GM12878 (cell line): ENCODE measurements around the gene HNRNPM.

Source experiments
- BCLAF1 ChIP-seq: fragments of 450-650 bp; IDR thresholded peaks from 2 replicates; pipeline ENCODE4 v1.6.1; 2017; ENCODE audit warnings: antibody characterized with exemption, mild to moderate bottlenecking, moderate library complexity
- CTCF ChIP-seq, 3 experiments: IDR thresholded peaks in 2 of 3; conservative IDR thresholded peaks in 1 of 3; 2 replicates each; pipeline ENCODE4 v1.5.1; 2011; ENCODE audit warnings: low read depth in 3 of 3, low read length in 3 of 3, mild to moderate bottlenecking in 3 of 3, control low read depth in 2 of 3, moderate library complexity in 2 of 3, inconsistent platforms in 1 of 3, mixed read lengths in 1 of 3; ENCODE audit not compliant: control insufficient read depth in 2 of 3, insufficient read depth in 1 of 3; ENCODE audit errors: extremely low read depth in 1 of 3
- EGR1 ChIP-seq, 2 experiments: IDR thresholded peaks; 1 replicate in 1 of 2; 2 replicates in 1 of 2; pipeline ENCODE4 v1.6.1; 2011 to 2012; ENCODE audit warnings: low read depth in 2 of 2, low read length in 2 of 2, borderline replicate concordance in 1 of 2, mild to moderate bottlenecking in 1 of 2, moderate library complexity in 1 of 2
- KLF5 ChIP-seq: fragments of 450-650 bp; IDR thresholded peaks from 2 replicates; pipeline ENCODE4 v1.6.1; 2014; ENCODE audit warnings: mild to moderate bottlenecking; ENCODE audit not compliant: partially characterized antibody
- MXI1 ChIP-seq: fragments of 150-350 bp; IDR thresholded peaks from 2 replicates; pipeline ENCODE4 v1.6.1; 2011; ENCODE audit warnings: low read depth, mild to moderate bottlenecking, inconsistent platforms, low read length, improper control_type of control experiment
- NBN ChIP-seq: fragments of 450-650 bp; IDR thresholded peaks from 2 replicates; pipeline ENCODE4 v1.6.1; 2016
- NR2C2 ChIP-seq: IDR thresholded peaks from 2 replicates; pipeline ENCODE4 v1.6.1; 2011; ENCODE audit warnings: borderline replicate concordance, low read depth; ENCODE audit not compliant: control insufficient read depth, insufficient read length
- POLR2A ChIP-seq: IDR thresholded peaks from 2 replicates; pipeline ENCODE4 v1.6.1; 2011; ENCODE audit warnings: low read depth, mild to moderate bottlenecking, low read length
- RFX5 ChIP-seq: IDR thresholded peaks from 2 replicates; pipeline ENCODE4 v1.6.1; 2011; ENCODE audit warnings: low read depth, low read length, improper control_type of control experiment
- ZNF384 ChIP-seq: IDR thresholded peaks from 2 replicates; pipeline ENCODE4 v1.6.1; 2012; ENCODE audit warnings: low read depth, mild to moderate bottlenecking, low read length, improper control_type of control experiment, borderline replicate concordance
- ZZZ3 ChIP-seq: IDR thresholded peaks from 2 replicates; pipeline ENCODE4 v1.6.1; 2011; ENCODE audit warnings: low read depth; ENCODE audit not compliant: control insufficient read depth, insufficient read length

- TF ChIP-seq NR2C2 (no peak), POLR2A (no peak), EGR1 (IDR thresholded peaks at IDR 0.05; ENCODE audit: borderline replicate concordance in 1 of 2, low read depth in 2 of 2, low read length in 2 of 2) (no peak), BCLAF1 (no peak), CTCF (IDR thresholded peaks at IDR 0.05 in 2 of 3, conservative IDR thresholded peaks at IDR 0.05 in 1 of 3; ENCODE audit: control insufficient read depth in 2 of 3, extremely low read depth in 1 of 3, insufficient read depth in 1 of 3, low read depth in 3 of 3, low read length in 3 of 3) (no peak), KLF5 (no peak), NBN (no peak), ZNF384 (no peak), MXI1 (no peak), RFX5 (no peak), ZZZ3 (no peak)
Observed at GRCh38 chr19:8397271-8397670, 47.5 kb upstream of the HNRNPM start.
